ENCODE data around the gene CDC42BPB.

The CDC42BPB gene

GRCh38 chr14:102889615-102890014 lies 167.7 kb downstream of the CDC42BPB start:
- no peak for DNase-seq

GRCh38 chr14:102888748-102889147 lies 168.6 kb downstream of the CDC42BPB start:
- DNase-seq: no peak

GRCh38 chr14:102885737-102886447 lies 171.5 kb downstream of the CDC42BPB start:
- no peak for DNase-seq

GRCh38 chr14:102883554-102883953 lies 173.8 kb downstream of the CDC42BPB start:
- no peak for DNase-seq

- DNase-seq: no peak
These were observed 174.2 kb downstream of the CDC42BPB start for GRCh38 chr14:102883089-102883541.
